Astrocyte (in vitro differentiated cells and primary cell): ENCODE data around the gene SYCN.

Experiments
- CTCF ChIP-seq: IDR thresholded peaks from 2 replicates; pipeline ENCODE4 v1.5.1; 2011; ENCODE audit warnings: low read depth, mild to moderate bottlenecking, inconsistent platforms, low read length, moderate library complexity; ENCODE audit not compliant: insufficient read depth
- EZH2 ChIP-seq: IDR thresholded peaks from 2 replicates; pipeline ENCODE4 v1.6.1; 2012; ENCODE audit warnings: mild to moderate bottlenecking, low read length, inconsistent platforms; ENCODE audit not compliant: insufficient read depth

GRCh38 chr19:39192846-39193245 lies 11.2 kb downstream of the SYCN start:
- TF ChIP-seq EZH2 (no peak), CTCF (no peak)
